Tibial nerve (tissue), 4 donors: Measurements from ENCODE around the gene SLC4A8. TPM values are rescaled to one million over a fixed set of nuclear protein-coding genes. Genes with fewer than 3 reads are reported as not detected.

Source experiments
- DNase-seq, 2 donors: peaks; one replicate each; pipeline ENCODE4 v3.0.0-alpha.2; 2019; ENCODE audit warnings: low spot score in 2 of 2
- H3K27ac ChIP-seq, 4 donors: fragments of 200-600 bp; sonication (generic) in 3 of 4; one replicate each; pipeline ENCODE4 v1.5.1; 2017 to 2019; ENCODE audit warnings: mild to moderate bottlenecking in 1 of 4
- H3K27me3 ChIP-seq, 2 donors: fragments of 200-600 bp; sonication (generic) in 1 of 2; one replicate each; pipeline versions ENCODE4 v1.5.1 to v1.6.0; 2017 to 2019
- H3K36me3 ChIP-seq, 3 donors: fragments of 200-600 bp; sonication (generic); one replicate each; pipeline ENCODE4 v1.5.1; 2018 to 2019
- H3K4me1 ChIP-seq, 4 donors: fragments of 200-600 bp; sonication (generic) in 3 of 4; one replicate each; pipeline ENCODE4 v1.5.1; 2017 to 2019
- H3K4me3 ChIP-seq, 4 donors: fragments of 200-600 bp; sonication (generic) in 3 of 4; one replicate each; pipeline ENCODE4 v1.5.1; 2017 to 2019; ENCODE audit warnings: mild to moderate bottlenecking in 1 of 4, moderate library complexity in 1 of 4
- H3K9me3 ChIP-seq, 4 donors: fragments of 200-600 bp; sonication (generic) in 3 of 4; one replicate each; pipeline ENCODE4 v1.5.1; 2017 to 2019
- CTCF ChIP-seq, 5 experiments: fragments of 200-600 bp in 3 of 5; fragments of 450-650 bp in 2 of 5; sonication (generic) in 3 of 5; IDR thresholded peaks; one replicate each; pipeline ENCODE4 v1.5.1; 2016 to 2019; ENCODE audit warnings: antibody characterized with exemption in 5 of 5, mild to moderate bottlenecking in 3 of 5, moderate library complexity in 2 of 5
- EP300 ChIP-seq, 2 donors: sonication (generic); formaldehyde crosslinking; IDR thresholded peaks; one replicate each; pipeline ENCODE4 v1.6.1; 2017; ENCODE audit warnings: antibody characterized with exemption in 2 of 2, mild to moderate bottlenecking in 1 of 2
- POLR2A ChIP-seq, 2 donors: fragments of 450-650 bp; IDR thresholded peaks; one replicate each; pipeline ENCODE4 v1.6.1; 2017; ENCODE audit warnings: antibody characterized with exemption in 2 of 2, mild to moderate bottlenecking in 2 of 2, moderate library complexity in 2 of 2
- WGBS, 2 donors: methylation state at CpG; one replicate each; pipeline ENCODE4 v1.1.5; 2018; 5-methylcytosine and 5-hydroxymethylcytosine counted together
- total RNA-seq, 4 donors: library from RNA; depleted of rRNA; stranded (reverse); fragments of >200 nt; gene quantifications; one replicate each; pipeline ENCODE4 v1.1.0, GENCODE V29; 2016

Gene SLC4A8
- total RNA-seq, 4 donors from 2014 or later = 0.59 to 5.7 (median 1.5) TPM

GRCh38 chr12:51484119-51484518 is 59.5 kb downstream of the SLC4A8 start:
- H3K27ac ChIP-seq = no peak overlapping the region
- WGBS, 2 donors = 88 to 92% methylated on average over 3 of the region's 3 CpGs
- TF ChIP-seq CTCF (IDR thresholded peaks at IDR 0.05) = no peak
- TF ChIP-seq POLR2A (IDR thresholded peaks at IDR 0.05) = no peak
- no peak for TF ChIP-seq EP300 (IDR thresholded peaks at IDR 0.05)
- H3K9me3 ChIP-seq = no peaks in the 10 kb centered on the region
- no peak for DNase-seq
- no peaks in the 10 kb centered on the region for H3K36me3 ChIP-seq
- H3K4me1 ChIP-seq = no peaks in the 10 kb centered on the region
- no peak overlapping the region for H3K4me3 ChIP-seq
- H3K27me3 ChIP-seq = no peaks in the 10 kb centered on the region

GRCh38 chr12:51488281-51488680 is 63.6 kb downstream of the SLC4A8 start:
- Histone ChIP-seq H3K9me3 (no peaks in the 10 kb centered on the region), H3K4me1 (no peaks in the 10 kb centered on the region), H3K27ac (no peak overlapping the region), H3K27me3 (no peaks in the 10 kb centered on the region), H3K4me3 (no peak overlapping the region), H3K36me3 (no peaks in the 10 kb centered on the region)
- DNase-seq = no peak
- TF ChIP-seq POLR2A (IDR thresholded peaks at IDR 0.05) (no peak), EP300 (IDR thresholded peaks at IDR 0.05) (no peak), CTCF (IDR thresholded peaks at IDR 0.05) (no peak)

GRCh38 chr12:51493281-51493680 is 68.7 kb downstream of the SLC4A8 start:
- Histone ChIP-seq H3K36me3 (no peaks in the 10 kb centered on the region), H3K9me3 (no peaks in the 10 kb centered on the region), H3K27ac (no peak overlapping the region), H3K27me3 (no peaks in the 10 kb centered on the region), H3K4me1 (no peaks in the 10 kb centered on the region), H3K4me3 (no peak overlapping the region)
- no peak for TF ChIP-seq EP300 (IDR thresholded peaks at IDR 0.05)
- no peak for TF ChIP-seq CTCF (IDR thresholded peaks at IDR 0.05)
- no peak for TF ChIP-seq POLR2A (IDR thresholded peaks at IDR 0.05)
- DNase-seq = no peak
- 50 to 51% methylated on average over 2 of the region's 2 CpGs for WGBS, 2 donors

GRCh38 chr12:51496895-51497294 is 72.3 kb downstream of the SLC4A8 start:
- DNase-seq = no peak
- 75 to 83% methylated on average over 2 of the region's 2 CpGs for WGBS, 2 donors
- no peak overlapping the region for H3K27ac ChIP-seq
- H3K9me3 ChIP-seq = no peaks in the 10 kb centered on the region
- H3K4me3 ChIP-seq = no peak overlapping the region
- no peaks in the 10 kb centered on the region for H3K4me1 ChIP-seq
- H3K36me3 ChIP-seq = no peaks in the 10 kb centered on the region
- TF ChIP-seq POLR2A (IDR thresholded peaks at IDR 0.05) = no peak
- TF ChIP-seq EP300 (IDR thresholded peaks at IDR 0.05) = no peak
- no peak for TF ChIP-seq CTCF (IDR thresholded peaks at IDR 0.05)
- no peaks in the 10 kb centered on the region for H3K27me3 ChIP-seq

GRCh38 chr12:51504851-51505250 is 80.2 kb downstream of the SLC4A8 start:
- DNase-seq = no peak
- Histone ChIP-seq H3K4me1 (no peaks in the 10 kb centered on the region), H3K36me3 (no peaks in the 10 kb centered on the region), H3K27me3 (no peaks in the 10 kb centered on the region), H3K27ac (no peak overlapping the region), H3K9me3 (no peaks in the 10 kb centered on the region), H3K4me3 (no peak overlapping the region)
- 60 to 64% methylated on average over 3 of the region's 3 CpGs for WGBS, 2 donors
- TF ChIP-seq EP300 (IDR thresholded peaks at IDR 0.05) = no peak
- no peak for TF ChIP-seq POLR2A (IDR thresholded peaks at IDR 0.05)
- no peak for TF ChIP-seq CTCF (IDR thresholded peaks at IDR 0.05)
